Hematopoietic multipotent progenitor cell (in vitro differentiated cells): ENCODE measurements around the gene BIRC7. TPM values are rescaled to one million over a fixed set of nuclear protein-coding genes. Genes with fewer than 3 reads are reported as not detected.

Source experiments
- DNase-seq, 3 donors: peaks; one replicate each; pipeline ENCODE4 v3.0.0-alpha.2; 2011 to 2015; ENCODE audit warnings: low read depth in 2 of 3, low spot score in 2 of 3
- total RNA-seq: library from RNA; depleted of rRNA; stranded (reverse); fragments of >200 nt; gene quantifications from one replicate; pipeline ENCODE4 v1.2.3, GENCODE V29; 2012

Gene BIRC7
- total RNA-seq, 1 donor: not detected

DNA sequence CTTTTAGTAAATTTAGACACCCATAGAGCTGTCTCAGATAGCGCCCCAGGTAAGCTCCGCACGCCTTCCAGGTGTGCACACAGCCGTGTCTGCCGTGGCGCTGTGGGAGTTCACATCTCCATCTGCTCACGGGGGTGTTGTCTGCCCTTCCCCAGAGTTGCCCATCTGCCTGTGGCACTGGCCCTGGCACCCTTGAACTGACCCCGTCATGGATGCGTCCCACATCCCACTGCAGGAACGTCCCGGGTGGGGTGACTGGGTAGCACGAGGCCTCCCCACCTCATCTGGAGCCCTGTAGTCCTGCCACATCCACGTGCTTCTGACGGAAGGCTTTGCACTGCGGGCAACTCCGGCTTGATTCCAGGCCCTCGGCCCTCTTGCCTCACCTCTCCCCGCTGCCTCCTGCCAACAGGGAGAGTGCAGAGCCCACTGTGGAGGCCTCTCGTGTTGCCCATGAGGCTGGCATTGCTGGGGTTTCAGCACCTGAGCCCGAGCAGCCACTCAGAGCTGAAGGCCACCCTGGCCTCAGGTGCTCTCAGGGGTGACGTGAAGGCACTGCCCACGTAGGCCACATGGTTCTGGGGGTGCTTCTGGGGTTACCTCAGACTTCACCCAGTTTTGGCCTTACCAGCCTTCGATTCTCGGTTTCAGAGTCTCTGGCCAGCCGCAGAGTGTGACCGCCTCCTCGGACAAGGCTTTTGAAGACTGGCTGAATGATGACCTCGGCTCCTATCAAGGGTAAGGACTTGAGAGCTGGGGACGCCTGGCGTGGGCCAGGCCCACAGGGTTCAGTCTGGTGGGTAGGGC lies 42.0 kb downstream of the BIRC7 start:
- DNase-seq: no peak

DNA sequence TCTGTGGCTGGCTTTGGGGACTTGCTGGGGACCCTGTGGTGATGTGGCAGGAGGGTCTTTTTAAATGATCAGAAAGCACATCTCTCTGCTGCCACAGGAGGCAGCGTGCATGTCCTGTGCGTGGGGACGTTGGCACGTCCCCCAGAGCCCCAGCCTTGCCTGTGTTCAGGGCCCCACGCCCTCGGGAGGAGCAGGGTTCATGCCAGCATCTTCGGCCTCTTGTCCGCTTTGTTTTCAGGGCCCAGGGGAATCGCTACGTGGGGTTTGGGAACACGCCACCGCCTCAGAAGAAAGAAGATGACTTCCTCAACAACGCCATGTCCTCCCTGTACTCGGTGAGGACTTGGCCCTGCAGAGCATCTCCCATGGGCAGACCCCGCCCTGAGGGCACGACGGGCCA lies 43.0 kb downstream of the BIRC7 start:
- DNase-seq: no peak

- DNase-seq: no peak
Measured at GRCh38 chr20:63279931-63280330, 44.2 kb downstream of the BIRC7 start.

DNA sequence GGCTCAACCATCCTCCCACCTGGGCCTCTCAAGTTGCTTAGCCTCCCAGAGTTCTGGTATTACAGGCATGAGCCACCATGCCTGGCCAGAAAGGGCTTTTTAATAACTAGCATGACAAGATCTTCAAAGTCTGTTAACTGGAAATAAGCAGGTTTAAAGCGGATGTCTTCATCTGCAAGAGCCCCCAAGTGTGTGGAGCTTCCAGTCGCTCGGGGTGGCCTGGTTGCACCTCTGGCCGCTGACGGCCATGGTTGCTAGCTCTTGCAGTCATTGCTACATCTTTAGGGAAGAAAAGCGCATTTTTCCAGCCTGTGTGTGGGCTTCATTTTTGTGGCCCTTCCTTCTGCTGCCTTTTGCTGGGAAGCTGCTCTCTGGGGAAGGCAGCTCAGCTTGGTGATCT lies 44.7 kb downstream of the BIRC7 start:
- no peak for DNase-seq

DNA sequence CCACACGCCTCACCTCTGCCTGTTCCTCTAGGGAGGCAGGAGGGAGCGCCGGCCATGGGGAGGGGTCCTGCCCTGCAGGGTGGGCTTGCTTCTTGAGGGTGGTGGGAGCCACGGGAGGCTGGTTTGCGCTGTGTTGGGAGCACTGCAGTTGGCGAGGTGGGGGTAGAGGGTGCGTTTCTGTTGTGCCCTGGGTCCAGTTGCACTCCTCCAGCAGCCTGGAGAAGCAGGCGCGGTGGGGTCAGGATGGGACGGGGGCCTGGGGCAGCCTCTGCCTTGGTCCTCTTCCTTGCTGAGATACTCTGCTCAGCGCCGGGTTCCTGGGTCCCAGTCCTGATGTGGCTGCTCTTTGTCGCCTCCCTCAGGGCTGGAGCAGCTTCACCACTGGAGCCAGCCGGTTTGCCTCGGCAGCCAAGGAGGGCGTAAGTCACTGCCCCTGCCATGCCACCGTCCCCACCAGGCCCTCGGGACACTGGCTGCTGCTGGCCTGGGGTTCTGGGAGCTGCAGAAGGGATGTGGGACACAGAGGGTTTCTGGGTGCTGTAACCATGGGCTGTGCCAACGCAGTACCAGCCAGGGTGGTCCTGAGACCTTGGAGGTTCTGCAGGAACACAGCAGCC lies 45.3 kb downstream of the BIRC7 start:
- no peak for DNase-seq

DNA sequence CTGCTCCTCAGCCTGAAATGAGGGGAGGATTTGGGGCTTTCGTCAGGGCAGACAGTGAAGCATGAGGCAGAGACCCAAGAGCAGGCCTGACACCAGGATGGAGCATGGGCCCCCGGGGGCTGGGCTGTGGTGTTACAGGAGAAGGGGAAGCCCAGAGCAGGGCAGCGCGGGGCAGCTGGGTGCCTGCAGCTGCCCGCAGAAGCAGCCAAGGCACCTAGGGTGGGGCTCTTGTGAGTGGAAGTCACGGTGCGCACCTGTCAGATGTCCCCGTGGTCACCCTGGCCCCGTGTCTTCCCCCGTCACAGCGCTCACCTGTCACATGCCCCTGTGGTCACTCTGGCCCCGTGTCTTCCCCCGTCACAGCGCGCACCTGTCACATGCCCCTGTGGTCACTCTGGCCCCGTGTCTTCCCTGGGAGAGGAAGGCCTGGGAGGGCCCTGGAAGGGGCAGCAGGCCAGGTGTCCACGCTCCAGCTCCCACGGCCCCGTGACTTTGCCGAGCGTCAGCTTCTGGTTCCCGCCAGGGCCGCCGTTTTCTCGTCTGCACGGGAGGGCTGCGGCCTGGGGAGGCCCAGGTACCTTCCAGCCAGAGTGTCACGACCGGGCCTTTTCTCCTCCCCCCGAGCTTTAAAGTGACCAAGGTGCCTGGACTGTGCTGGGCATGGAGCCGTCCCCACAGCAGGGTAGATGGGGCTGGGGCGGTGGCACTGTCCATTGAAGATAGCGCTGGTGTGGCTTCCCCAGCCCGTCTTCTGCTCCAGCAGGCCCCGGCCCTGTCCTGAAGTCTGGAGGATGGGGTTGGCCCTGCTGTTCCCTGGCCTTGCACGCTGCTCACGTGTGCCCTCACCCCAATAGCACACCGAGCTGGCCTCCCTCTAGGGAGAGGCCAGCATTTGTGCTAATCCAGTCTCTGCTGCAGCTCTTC lies 46.3 kb downstream of the BIRC7 start:
- no peak for DNase-seq

- no peak for DNase-seq
Measured at GRCh38 chr20:63282946-63283345, 47.2 kb downstream of the BIRC7 start.

DNA sequence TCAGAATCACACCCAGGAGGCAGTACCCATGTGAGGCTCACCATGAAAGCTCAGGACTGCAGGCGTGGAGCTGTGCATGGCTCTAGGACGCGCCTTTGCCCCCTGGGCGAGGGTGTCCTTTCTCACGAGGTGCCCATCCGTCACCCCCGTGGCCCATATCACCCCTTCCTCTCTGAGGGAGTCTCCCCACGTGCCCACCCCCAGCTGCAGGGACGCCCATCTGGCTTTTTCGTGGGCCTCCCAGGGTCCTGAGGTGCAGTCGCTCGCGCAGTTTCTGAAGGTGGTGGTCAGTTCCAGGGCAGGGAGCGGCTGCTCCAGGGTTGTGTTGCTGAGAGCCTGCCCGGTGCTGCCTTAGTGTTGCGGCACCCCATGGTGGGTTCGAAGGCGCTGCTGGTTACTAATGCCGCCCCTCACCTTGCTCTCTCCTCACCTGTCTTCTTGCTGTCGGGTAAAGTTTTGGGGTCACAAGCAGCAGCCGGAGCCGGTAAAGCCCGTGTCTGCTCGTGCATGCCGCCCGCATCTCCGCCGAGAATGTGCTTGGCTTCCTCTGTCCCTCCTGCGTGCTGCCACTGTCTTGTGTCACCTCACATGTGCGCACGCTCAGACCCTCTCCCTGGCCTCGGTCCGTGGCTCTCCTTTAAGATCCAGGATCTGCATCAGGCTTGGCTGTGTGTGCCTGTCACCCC lies 47.8 kb downstream of the BIRC7 start:
- no peak for DNase-seq

DNA sequence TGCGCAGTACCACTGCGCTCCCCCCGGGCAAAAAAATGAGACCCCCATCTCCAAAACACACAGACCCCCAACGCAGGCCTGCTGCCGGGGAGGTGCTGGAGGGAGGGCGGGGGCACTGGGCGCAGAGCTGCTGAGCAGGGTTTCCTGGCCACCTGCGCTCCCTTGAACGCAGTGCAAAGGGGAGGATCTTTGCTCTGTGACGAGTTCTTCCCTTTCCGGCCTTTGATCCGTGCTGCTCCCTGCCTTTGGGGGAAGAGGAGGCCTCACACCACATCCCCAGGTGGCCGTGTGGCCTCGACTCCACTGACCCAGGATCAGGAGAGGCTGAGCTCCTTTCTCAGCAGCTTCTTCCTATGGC lies 48.4 kb downstream of the BIRC7 start:
- no peak for DNase-seq

DNA sequence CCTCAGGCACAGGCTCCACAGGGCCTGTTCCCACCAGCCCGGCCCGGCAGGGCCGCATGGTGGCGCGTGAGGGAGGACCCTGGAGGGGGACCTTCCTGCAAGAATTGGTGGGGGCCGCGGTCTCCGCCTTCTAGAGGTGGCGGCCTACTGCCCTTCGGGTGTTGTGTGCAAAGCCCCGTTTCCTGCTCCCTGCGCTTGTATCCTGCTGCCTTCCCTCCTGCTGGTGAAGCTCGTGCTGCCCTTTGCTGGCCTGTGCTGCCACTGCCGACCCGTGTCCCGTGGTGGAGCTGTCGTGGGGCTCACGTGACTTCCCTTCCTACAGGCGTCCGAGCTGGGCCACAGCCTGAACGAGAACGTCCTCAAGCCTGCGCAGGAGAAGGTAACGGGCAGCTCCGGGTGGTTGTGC lies 48.8 kb downstream of the BIRC7 start:
- DNase-seq: no peak

GRCh38 chr20:63284981-63285524 lies 49.3 kb downstream of the BIRC7 start:
- DNase-seq: no peak

- no peak for DNase-seq
Measured at GRCh38 chr20:63285636-63286615, 50.2 kb downstream of the BIRC7 start.

DNA sequence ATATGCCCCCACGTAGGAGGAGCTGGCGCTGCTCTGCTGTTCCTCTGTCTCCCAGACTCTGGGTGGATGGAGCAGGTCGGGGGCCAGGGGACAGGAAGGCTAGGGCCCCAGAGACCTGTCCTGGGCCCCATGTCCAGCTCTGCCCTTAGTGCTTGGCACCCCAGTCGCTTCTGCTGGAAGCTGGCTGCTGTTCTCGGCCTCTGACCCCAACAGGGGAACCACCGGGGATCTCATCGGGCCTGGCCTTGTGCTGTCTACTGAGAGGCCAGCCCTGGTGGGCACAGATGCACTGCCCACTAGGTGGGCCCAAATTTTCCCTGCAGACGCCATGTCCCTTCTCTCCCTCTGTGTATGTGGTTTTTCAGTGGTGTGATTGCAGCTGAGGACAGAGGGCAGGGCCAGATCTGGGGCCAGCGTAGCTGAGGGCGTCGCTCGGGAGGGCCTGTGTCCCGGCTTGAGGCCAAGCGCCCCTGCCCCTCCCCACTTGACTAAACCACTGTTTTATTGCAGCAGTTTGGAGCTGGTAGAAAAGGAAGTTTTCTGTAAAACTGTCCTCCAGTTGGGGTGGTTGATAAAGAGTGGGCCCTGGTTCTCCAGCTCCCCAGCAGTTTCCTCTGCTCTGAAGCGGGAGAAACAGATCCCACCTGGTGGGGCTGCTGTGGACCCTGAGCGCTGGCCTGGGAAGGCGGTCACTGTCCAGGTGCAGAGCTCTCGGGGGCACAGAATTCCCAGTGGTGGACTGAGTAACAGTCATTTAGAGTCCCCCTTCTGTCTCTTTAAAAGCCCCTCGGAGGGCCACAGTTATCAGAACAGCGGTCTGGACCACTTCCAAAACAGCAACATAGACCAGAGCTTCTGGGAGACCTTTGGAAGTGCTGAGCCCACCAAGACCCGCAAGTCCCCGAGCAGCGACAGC lies 51.3 kb downstream of the BIRC7 start:
- no peak for DNase-seq

GRCh38 chr20:63287697-63288580 lies 52.2 kb downstream of the BIRC7 start:
- no peak for DNase-seq

- no peak for DNase-seq
Measured at GRCh38 chr20:63288581-63289251, 53.0 kb downstream of the BIRC7 start.

DNA sequence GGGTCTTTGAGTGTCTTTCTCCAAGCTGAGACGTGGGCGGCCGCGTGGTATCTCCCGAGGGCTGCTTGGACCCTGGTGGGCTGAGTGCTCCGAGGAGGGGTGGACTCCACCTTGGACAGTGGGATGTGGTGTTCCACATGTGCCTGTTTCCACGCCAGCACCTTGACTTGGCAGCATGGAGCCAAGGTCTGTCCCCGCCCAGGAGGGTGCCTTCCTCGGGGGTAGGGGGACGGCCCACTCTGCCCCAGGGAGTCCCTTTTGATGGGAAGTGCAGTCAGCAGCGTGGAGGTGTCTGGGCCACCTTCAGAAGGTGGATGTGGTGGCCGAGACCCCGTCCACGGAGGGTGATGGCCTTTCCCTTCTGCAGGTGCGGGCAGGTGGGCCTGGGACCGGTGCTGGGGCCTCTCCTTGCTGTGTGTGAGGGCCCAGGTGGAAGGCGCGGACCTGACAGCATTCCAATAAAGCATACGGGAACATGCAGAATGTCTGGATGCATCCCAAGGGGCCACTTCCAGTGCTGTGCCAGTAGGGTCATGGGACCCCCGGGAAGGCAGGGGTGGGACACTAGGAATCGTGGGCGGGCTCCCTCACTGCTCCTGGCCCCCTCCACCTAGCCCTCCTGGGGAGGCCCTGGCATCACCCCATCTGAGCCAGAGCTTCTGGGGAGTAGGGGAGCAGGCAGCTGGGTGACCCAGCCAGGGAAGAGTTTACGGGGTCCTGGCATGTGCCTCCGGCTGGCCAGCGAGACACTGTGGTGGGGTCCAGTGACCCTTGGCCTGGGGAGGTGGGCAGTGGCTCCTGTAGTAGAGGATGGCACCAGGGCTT lies 53.8 kb downstream of the BIRC7 start:
- DNase-seq: no peak
